ENCODE results near the gene PRKG1.

Gene PRKG1

DNA sequence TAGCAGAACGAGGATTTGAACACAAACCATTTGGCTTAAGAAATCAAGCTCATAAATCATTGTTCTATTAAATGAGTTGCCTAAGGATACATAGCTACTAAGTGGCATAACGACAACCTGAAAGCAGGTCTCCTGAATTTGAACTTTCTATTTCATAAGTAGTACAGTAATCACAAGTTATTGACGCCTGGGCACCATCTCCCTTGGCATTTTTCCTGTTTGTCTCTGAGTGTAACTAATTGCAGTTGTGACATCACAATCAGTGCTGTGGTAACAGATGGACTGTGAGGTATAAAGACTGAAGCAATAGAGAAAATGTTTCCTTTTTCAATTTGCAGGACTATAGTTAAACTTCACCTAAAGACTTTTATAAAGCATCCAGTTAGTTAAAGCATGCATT is 631.5 kb downstream of the PRKG1 start:
- TF ChIP-seq, protein P1, sequence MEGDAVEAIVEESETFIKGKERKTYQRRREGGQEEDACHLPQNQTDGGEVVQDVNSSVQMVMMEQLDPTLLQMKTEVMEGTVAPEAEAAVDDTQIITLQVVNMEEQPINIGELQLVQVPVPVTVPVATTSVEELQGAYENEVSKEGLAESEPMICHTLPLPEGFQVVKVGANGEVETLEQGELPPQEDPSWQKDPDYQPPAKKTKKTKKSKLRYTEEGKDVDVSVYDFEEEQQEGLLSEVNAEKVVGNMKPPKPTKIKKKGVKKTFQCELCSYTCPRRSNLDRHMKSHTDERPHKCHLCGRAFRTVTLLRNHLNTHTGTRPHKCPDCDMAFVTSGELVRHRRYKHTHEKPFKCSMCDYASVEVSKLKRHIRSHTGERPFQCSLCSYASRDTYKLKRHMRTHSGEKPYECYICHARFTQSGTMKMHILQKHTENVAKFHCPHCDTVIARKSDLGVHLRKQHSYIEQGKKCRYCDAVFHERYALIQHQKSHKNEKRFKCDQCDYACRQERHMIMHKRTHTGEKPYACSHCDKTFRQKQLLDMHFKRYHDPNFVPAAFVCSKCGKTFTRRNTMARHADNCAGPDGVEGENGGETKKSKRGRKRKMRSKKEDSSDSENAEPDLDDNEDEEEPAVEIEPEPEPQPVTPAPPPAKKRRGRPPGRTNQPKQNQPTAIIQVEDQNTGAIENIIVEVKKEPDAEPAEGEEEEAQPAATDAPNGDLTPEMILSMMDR (conservative IDR thresholded peaks at IDR 0.05; ENCODE audit: low read length), result no peak
- no peak for TF ChIP-seq EZH2phosphoT487 (IDR thresholded peaks at IDR 0.05; ENCODE audit: borderline replicate concordance)
- H3K9ac ChIP-seq (ENCODE audit: low read depth, low read length, poor library complexity, severe bottlenecking), result no peak overlapping the region
- no peaks in the 10 kb centered on the region for H4K20me1 ChIP-seq (ENCODE audit: insufficient read depth, low read length, poor library complexity, severe bottlenecking)
- H3K9me2 ChIP-seq (replicated peaks; ENCODE audit: low read depth, low read length), result no peaks in the 10 kb centered on the region
- H3K4me3 ChIP-seq (ENCODE audit: low read length, poor library complexity, severe bottlenecking), result no peak overlapping the region
- no peak overlapping the region for H2AFZ ChIP-seq (ENCODE audit: low read length)
- no peaks in the 10 kb centered on the region for H3K9me3 ChIP-seq (ENCODE audit: insufficient read depth, low read depth, low read length)
- no peaks in the 10 kb centered on the region for H3F3A ChIP-seq (ENCODE audit: low read depth)
- H3K27me3 ChIP-seq (ENCODE audit: insufficient read depth, low read length, poor library complexity, severe bottlenecking), result no peaks in the 10 kb centered on the region
- no peaks in the 10 kb centered on the region for H3K36me3 ChIP-seq (ENCODE audit: insufficient read depth, low read length)
- no peak overlapping the region for H3K4me2 ChIP-seq (ENCODE audit: low read depth, low read length, poor library complexity, severe bottlenecking)
- no peaks in the 10 kb centered on the region for H3K79me2 ChIP-seq (ENCODE audit: insufficient read depth, low read length)
- H3K4me1 ChIP-seq (ENCODE audit: insufficient read depth, low read length, poor library complexity, severe bottlenecking), result peaks cover 20% of the 10 kb centered on the region

DNA sequence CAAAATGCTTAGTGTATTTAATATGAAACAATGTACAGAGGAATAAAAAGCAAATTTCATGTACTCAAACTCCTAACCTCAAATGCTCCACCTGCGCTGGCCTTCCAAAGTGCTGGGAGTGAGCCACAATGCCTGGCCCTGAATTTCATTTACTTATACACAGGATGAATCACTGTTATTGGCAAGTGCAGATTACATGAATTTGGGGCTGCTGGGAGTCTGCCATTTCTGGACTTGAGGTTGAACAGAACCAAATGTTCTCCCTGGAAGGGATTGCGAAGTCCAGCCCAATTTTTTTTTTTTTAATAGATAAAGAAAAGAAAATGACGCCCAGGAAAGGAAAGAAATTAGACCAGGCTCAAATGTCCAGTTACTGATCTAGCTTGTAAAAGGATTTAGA is 631.9 kb downstream of the PRKG1 start:
- Histone ChIP-seq H3K9me3 (ENCODE audit: insufficient read depth, low read depth, low read length) (no peaks in the 10 kb centered on the region), H3F3A (ENCODE audit: low read depth) (no peaks in the 10 kb centered on the region), H2AFZ (ENCODE audit: low read length) (no peak overlapping the region), H3K9me2 (replicated peaks; ENCODE audit: low read depth, low read length) (no peaks in the 10 kb centered on the region), H3K27me3 (ENCODE audit: insufficient read depth, low read length, poor library complexity, severe bottlenecking) (no peaks in the 10 kb centered on the region), H3K4me2 (ENCODE audit: low read depth, low read length, poor library complexity, severe bottlenecking) (no peak overlapping the region), H3K4me3 (ENCODE audit: low read length, poor library complexity, severe bottlenecking) (no peak overlapping the region), H3K79me2 (ENCODE audit: insufficient read depth, low read length) (no peaks in the 10 kb centered on the region), H3K4me1 (ENCODE audit: insufficient read depth, low read length, poor library complexity, severe bottlenecking) (peaks cover 21% of the 10 kb centered on the region), H3K9ac (ENCODE audit: low read depth, low read length, poor library complexity, severe bottlenecking) (no peak overlapping the region), H4K20me1 (ENCODE audit: insufficient read depth, low read length, poor library complexity, severe bottlenecking) (no peaks in the 10 kb centered on the region), H3K36me3 (ENCODE audit: insufficient read depth, low read length) (no peaks in the 10 kb centered on the region)
- no peak for TF ChIP-seq EZH2phosphoT487 (IDR thresholded peaks at IDR 0.05; ENCODE audit: borderline replicate concordance)
- TF ChIP-seq, protein P1 (conservative IDR thresholded peaks at IDR 0.05; ENCODE audit: low read length), result no peak

DNA sequence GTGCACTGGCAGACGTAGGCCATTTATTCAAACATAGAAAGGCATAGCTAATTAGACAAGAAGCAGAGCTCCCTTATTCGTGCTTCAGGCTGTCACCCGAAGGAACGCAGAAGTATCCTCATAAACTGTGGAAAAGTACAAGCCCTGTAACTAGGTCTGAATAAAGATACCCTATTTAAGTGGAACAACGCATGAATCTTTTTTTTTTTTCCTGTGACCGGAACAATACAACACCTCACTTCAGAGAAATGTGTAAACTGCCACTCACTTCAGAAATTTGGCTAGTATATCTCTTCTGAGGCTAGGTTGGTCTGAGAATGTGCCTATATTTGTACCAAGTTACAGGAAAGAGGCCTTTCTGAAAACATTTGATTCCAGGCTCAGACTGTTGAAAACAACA is 633.1 kb downstream of the PRKG1 start:
- Histone ChIP-seq H3K9ac (ENCODE audit: low read depth, low read length, poor library complexity, severe bottlenecking) (no peak overlapping the region), H3K79me2 (ENCODE audit: insufficient read depth, low read length) (no peaks in the 10 kb centered on the region), H3K9me2 (replicated peaks; ENCODE audit: low read depth, low read length) (no peaks in the 10 kb centered on the region), H3K9me3 (ENCODE audit: insufficient read depth, low read depth, low read length) (no peaks in the 10 kb centered on the region), H3K4me2 (ENCODE audit: low read depth, low read length, poor library complexity, severe bottlenecking) (peak overlapping the region; percentile 61), H3K4me3 (ENCODE audit: low read length, poor library complexity, severe bottlenecking) (peak overlapping the region; percentile 33), H4K20me1 (ENCODE audit: insufficient read depth, low read length, poor library complexity, severe bottlenecking) (no peaks in the 10 kb centered on the region), H3F3A (ENCODE audit: low read depth) (no peaks in the 10 kb centered on the region), H2AFZ (ENCODE audit: low read length) (peak overlapping the region; percentile 64), H3K36me3 (ENCODE audit: insufficient read depth, low read length) (no peaks in the 10 kb centered on the region), H3K27me3 (ENCODE audit: insufficient read depth, low read length, poor library complexity, severe bottlenecking) (no peaks in the 10 kb centered on the region), H3K4me1 (ENCODE audit: insufficient read depth, low read length, poor library complexity, severe bottlenecking) (peaks cover 32% of the 10 kb centered on the region)
- TF ChIP-seq, protein P1 (conservative IDR thresholded peaks at IDR 0.05; ENCODE audit: low read length), result no peak
- TF ChIP-seq EZH2phosphoT487 (IDR thresholded peaks at IDR 0.05; ENCODE audit: borderline replicate concordance), result no peak

Measured in Loucy (cell line).